HEK293T (cell line): ENCODE measurements around the gene WDR1.
"Not testable (repeated sequence)": the region's sequence is repeated elsewhere in the genome, so short reads cannot be mapped to it uniquely, and the experiment has no call there.

Source experiments
- CTCF ChIA-PET: fragments of 350-600 bp; formaldehyde crosslinking; extraction: SDS; loops from one replicate; lab custom pipeline; 2021; ENCODE audit warnings: antibody characterized with exemption, inconsistent platforms; lab: Yijun Ruan, JAX
- POLR2A ChIA-PET: fragments of 350-600 bp; formaldehyde crosslinking; extraction: SDS; loops from one replicate; lab custom pipeline; 2020; ENCODE audit warnings: antibody characterized with exemption, inconsistent platforms; lab: Yijun Ruan, JAX
- DNase-seq: peaks from one replicate; pipeline ENCODE4 v3.0.0; 2012; ENCODE audit warnings: mixed read lengths; ENCODE audit errors: extremely low spot score
- ARNT ChIP-seq: fragments of 450-650 bp; IDR thresholded peaks from 2 replicates; pipeline ENCODE4 v1.6.1; 2017; ENCODE audit warnings: mild to moderate bottlenecking
- BHLHE40 ChIP-seq: fragments of 450-650 bp; IDR thresholded peaks from 2 replicates; pipeline ENCODE4 v1.6.1; 2016; ENCODE audit warnings: mild to moderate bottlenecking, moderate library complexity, borderline replicate concordance
- CTBP1 ChIP-seq: fragments of 450-650 bp; IDR thresholded peaks from 2 replicates; pipeline ENCODE4 v1.6.1; 2016; ENCODE audit warnings: borderline replicate concordance
- ELF4 ChIP-seq: fragments of 450-650 bp; IDR thresholded peaks from 2 replicates; pipeline ENCODE4 v1.6.1; 2017; ENCODE audit warnings: antibody characterized with exemption
- FOXA1 ChIP-seq: fragments of 450-650 bp; IDR thresholded peaks from 2 replicates; pipeline ENCODE4 v1.6.1; 2016; ENCODE audit warnings: mild to moderate bottlenecking
- FOXK2 ChIP-seq: fragments of 450-650 bp; IDR thresholded peaks from 2 replicates; pipeline ENCODE4 v1.6.1; 2016; ENCODE audit warnings: mild to moderate bottlenecking
- FOXM1 ChIP-seq: fragments of 450-650 bp; IDR thresholded peaks from 2 replicates; pipeline ENCODE4 v1.6.1; 2017; ENCODE audit warnings: mild to moderate bottlenecking, borderline replicate concordance
- HDGF ChIP-seq: fragments of 450-650 bp; IDR thresholded peaks from 2 replicates; pipeline ENCODE4 v1.6.1; 2017; ENCODE audit warnings: antibody characterized with exemption, borderline replicate concordance
- L3MBTL2 ChIP-seq: fragments of 450-650 bp; conservative IDR thresholded peaks from 2 replicates; pipeline ENCODE4 v1.6.1; 2016; ENCODE audit warnings: mild to moderate bottlenecking
- LEF1 ChIP-seq: fragments of 450-650 bp; IDR thresholded peaks from 2 replicates; pipeline ENCODE4 v1.6.1; 2017; ENCODE audit warnings: mild to moderate bottlenecking, borderline replicate concordance
- NFRKB ChIP-seq: fragments of 450-650 bp; IDR thresholded peaks from 2 replicates; pipeline ENCODE4 v1.6.1; 2016; ENCODE audit warnings: mild to moderate bottlenecking, moderate library complexity
- PKNOX1 ChIP-seq: fragments of 450-650 bp; IDR thresholded peaks from 2 replicates; pipeline ENCODE4 v1.6.1; 2016
- SP1 ChIP-seq: fragments of 450-650 bp; IDR thresholded peaks from 2 replicates; pipeline ENCODE4 v1.6.1; 2017
- SUZ12 ChIP-seq: fragments of 450-650 bp; IDR thresholded peaks from 2 replicates; pipeline ENCODE4 v1.6.1; 2016; ENCODE audit warnings: mild to moderate bottlenecking
- TARDBP ChIP-seq: fragments of 450-650 bp; IDR thresholded peaks from 2 replicates; pipeline ENCODE4 v1.6.1; 2016
- ZNF384 ChIP-seq: fragments of 450-650 bp; IDR thresholded peaks from 2 replicates; pipeline ENCODE4 v1.6.1; 2016

The WDR1 gene

GRCh38 chr4:10128761-10129160, 12.2 kb upstream of the WDR1 start:
- ChIA-PET CTCF (no interaction called here), POLR2A (interaction anchor here (2.8 kb wide), 1 partner anchor 11 kb away, joined by 15 read pairs; the partner anchor contains the start of gene WDR1)
- TF ChIP-seq LEF1 (no peak), BHLHE40 (no peak), PKNOX1 (no peak), CTBP1 (no peak), FOXM1 (no peak), FOXK2 (no peak), ARNT (no peak), NFRKB (no peak), SP1 (no peak), SUZ12 (no peak), ZNF384 (no peak), TARDBP (no peak), HDGF (no peak), FOXA1 (no peak), L3MBTL2 (no peak), ELF4 (no peak)
- DNase-seq: no peak

GRCh38 chr4:10127531-10127930, 10.9 kb upstream of the WDR1 start:
- DNase-seq, CTCF ChIA-PET, POLR2A ChIA-PET: not testable (repeated sequence)

- POLR2A ChIA-PET: no interaction called here
- no peak for TF ChIP-seq L3MBTL2
- TF ChIP-seq FOXK2: no peak
- no peak for TF ChIP-seq BHLHE40
- no peak for TF ChIP-seq LEF1
- TF ChIP-seq TARDBP: no peak
- TF ChIP-seq SUZ12: no peak
- TF ChIP-seq CTBP1: no peak
- no peak for DNase-seq
- CTCF ChIA-PET: no interaction called here
Observed at GRCh38 chr4:10124167-10124930, 7.8 kb upstream of the WDR1 start.

- ChIA-PET POLR2A (no interaction called here), CTCF (no interaction called here)
- DNase-seq: no peak
- TF ChIP-seq HDGF (no peak), FOXA1 (no peak)
Observed at GRCh38 chr4:10123227-10124101, 6.9 kb upstream of the WDR1 start.

GRCh38 chr4:10122236-10122932, 5.8 kb upstream of the WDR1 start:
- DNase-seq: no peak
- ChIA-PET POLR2A (no interaction called here), CTCF (no interaction called here)
- no peak for TF ChIP-seq FOXA1
- no peak for TF ChIP-seq ZNF384

- DNase-seq: no peak
- TF ChIP-seq L3MBTL2: no peak
- no peak for TF ChIP-seq FOXA1
- no peak for TF ChIP-seq NFRKB
- no peak for TF ChIP-seq HDGF
- no peak for TF ChIP-seq SP1
- no peak for TF ChIP-seq TARDBP
- TF ChIP-seq PKNOX1: no peak
- ChIA-PET CTCF (no interaction called here), POLR2A (no interaction called here)
Observed at GRCh38 chr4:10121568-10122208, 5.1 kb upstream of the WDR1 start.

- no peak for DNase-seq
- POLR2A ChIA-PET: no interaction called here
- TF ChIP-seq ELF4 (no peak), SUZ12 (no peak), BHLHE40 (no peak), NFRKB (no peak)
- CTCF ChIA-PET: no interaction called here
Observed at GRCh38 chr4:10120943-10121567, 4.5 kb upstream of the WDR1 start.
